Stimulated activated CD8-positive, alpha-beta memory T cell treated with anti-CD3 and anti-CD28 coated beads, Interleukin-15, amount 100 ng/mL, for 48 hours (primary cell): Measurements from ENCODE around the gene C2orf81.

Experiments used
- DNase-seq, 2 donors: peaks; one replicate each; pipeline ENCODE4 v3.0.0-alpha.2; 2020; ENCODE audit warnings: low read depth in 2 of 2

C2orf81 gene

DNA sequence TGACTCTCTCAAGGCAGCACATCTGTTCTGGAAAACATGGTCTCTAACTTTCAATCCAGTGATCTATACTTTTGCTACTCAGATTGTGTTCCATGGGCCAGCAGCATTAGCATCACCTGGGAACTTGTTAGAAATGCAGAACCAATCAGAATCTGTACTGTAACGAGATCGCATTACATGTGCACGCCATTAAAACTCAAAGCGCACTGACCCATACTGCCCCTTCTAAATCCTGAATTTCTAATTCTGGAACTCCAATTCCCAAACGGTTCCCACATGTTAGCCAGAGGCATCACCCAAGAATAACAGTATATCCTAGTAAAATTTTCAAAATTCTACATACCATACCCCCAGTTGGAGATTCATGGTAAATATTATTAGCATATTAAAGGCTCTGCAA, 30.8 kb downstream of the C2orf81 start:
- DNase-seq = no peak

DNA sequence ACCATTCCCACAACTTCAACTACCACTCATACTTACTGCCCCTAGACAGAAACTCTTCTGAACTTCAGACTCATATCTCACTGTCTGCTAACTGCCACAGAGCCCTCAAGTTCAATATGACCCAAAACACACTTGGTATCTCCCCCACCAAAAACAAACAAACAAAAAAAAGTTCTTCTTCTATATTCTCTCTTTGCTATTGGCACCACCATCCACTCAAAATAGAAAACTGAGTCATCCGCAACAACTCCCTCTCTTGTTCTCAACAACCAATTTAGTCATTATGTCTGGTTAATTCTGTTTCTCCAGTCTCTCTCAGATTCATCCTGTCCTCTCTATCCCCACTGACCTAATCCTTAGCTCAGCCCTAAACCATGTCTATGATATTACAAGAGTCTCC, 34.1 kb downstream of the C2orf81 start:
- DNase-seq = no peak

DNA sequence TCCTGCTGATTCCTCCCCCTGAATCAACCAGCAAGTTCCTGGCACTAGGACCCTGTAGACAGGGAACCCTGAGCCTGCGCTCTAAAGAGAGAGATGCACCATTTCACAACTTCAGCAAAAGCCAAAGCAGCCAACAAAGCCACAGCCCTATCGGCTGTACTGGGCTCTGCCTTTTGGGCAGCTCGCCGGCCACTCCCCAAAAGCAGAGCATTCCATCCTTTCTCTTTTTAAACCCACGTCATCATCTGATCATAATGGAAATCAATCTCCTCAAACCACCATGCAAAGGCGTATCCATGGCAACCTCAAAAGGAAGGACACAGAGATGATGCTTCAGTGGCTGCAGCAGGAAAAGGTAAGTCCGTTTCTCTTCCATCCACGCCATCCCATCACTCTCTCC, 36.0 kb downstream of the C2orf81 start:
- DNase-seq = no peak

DNA sequence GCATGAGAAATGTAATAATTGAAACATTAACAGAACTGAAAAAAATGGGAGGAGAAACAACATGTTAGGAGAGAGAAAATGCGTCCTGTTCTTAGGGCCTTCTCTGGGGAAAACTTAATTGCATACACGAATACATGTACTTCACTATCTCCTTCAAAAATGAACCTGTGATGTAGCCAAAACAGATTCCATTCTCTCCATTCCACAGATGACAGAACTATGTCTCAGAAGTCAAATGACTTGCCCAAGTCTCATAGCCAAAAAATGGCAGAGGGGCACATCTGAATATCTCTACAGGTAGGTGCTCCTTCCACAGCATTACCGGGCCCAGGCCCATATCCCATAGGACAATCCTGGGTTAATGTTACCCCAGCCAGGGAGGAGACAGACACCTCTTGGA, 37.4 kb downstream of the C2orf81 start:
- DNase-seq = no peak

DNA sequence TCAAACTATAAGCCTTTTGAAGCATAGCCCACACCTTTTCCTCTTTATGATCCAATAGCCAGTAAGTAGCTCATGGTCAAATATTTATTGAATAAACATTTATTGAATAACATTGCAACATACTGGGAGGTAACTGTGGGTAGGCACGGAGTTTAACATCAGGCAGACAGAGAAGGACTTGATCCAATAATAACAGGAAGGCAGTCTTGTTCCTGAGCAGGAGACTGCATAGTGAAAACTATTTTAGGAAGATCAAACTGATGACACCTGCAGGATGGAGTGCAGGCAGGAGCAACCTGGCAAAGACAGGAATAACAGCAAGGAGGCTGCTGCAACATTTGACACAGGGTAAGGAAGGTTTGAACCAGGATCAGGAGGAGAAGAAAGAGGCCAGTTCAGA, 38.2 kb downstream of the C2orf81 start:
- no peak for DNase-seq

DNA sequence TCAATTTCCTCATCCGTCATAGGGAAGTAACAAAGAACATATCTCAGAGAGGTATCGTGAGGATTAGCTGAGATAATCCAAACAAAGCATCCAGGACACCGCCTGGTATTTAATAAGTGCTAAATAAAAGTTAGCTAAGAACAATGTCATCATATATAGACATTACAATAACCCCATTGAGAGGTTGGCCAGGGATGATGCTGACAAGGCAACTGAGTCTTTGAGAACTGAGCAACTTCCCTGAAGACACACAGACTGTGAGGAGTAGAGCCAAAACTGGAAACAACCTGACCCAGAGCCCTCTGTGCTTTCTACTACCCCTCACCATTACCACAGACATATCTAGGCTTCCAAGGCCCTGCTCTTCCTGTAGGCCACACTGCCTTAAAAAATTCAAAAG, 39.7 kb downstream of the C2orf81 start:
- DNase-seq = no peak

DNA sequence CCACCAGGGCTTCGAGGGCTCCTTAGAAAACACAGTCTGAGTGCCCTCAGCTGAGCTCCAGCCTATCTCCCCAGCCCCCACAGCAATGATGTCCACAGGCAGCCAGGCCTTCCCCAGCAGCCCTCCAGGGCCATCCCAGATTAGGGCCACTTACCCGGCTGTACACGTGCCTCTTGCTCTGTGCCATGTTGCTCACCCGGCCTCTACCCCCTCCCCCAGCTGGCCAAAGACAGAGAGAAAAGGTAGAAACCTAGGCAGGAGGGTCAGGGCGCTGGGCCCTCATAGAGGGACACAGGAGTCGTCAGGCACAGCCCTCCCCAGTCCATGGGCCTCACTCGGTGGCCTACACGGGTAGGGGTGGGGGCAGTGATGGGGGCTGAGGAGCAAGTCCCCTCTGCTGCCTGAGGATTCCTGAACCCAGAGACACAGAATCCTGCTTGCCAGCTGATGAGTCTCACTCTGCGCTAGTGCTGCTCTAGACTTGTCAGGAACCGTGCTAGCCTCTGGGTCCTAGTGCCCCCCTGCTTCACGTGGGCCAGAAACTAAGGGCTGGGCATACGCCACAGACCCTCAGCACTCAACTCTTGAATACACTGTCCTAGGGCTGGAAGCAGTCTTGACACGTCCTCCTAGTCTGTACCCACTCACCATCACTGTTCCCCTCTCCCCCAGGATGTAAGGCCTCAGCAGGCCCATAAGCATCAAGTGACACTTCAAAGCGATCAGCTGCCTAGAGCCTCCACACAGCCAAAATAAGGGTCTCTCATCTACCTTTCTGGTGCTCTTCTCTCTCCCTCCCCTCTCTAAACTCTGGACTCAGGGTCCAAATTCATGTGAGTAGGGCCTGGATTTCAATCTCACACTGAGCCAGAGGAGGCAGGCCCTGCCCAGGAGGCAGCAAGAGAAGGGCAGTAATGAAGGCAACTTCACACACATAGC, 41.3 kb downstream of the C2orf81 start, which contains the start of gene DCTN1:
DCTN1 (minus strand) TSS at position 461 of the 939 bp plus-strand sequence; CDS start at position 187, 274 bp downstream.
- DNase-seq = no peak

DNA sequence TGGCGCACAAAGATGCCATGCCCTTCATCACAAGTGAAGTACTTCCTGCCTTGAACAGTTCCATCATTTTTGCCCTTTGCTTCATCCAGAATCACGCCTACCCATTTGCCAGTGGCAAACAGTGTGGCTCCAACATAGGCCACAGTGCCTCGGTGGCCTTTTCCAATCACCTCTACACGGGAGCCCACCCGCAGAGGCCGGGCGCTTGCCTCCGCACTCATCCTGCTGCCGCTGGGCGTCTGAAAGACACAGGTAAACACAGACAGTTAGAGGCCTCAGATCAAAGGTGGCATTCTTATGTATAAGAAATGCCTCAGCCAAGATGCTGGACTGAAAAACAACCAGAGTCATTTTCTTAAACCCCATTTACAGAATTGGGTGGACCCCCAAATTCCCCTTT, 43.4 kb downstream of the C2orf81 start:
- no peak for DNase-seq

DNA sequence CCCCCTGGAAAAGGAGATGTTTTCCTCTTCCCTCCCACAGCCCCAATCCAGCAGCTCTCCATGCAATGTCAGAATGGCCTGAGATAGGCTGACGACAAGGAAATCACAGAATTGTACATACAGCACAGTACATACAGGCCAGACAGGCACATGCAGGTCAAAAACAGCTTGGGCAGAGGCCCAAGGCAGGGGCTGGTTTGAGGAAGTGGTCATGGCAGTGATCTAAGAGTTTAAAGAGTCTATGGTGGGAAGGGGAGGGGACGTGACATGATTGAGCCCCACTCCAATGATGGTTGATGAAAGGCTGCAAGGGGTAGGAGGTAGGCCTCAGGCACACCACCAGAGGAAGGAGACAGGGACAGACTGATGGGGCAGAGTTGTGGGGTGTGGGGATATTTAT, 45.6 kb downstream of the C2orf81 start:
- DNase-seq = no peak

DNA sequence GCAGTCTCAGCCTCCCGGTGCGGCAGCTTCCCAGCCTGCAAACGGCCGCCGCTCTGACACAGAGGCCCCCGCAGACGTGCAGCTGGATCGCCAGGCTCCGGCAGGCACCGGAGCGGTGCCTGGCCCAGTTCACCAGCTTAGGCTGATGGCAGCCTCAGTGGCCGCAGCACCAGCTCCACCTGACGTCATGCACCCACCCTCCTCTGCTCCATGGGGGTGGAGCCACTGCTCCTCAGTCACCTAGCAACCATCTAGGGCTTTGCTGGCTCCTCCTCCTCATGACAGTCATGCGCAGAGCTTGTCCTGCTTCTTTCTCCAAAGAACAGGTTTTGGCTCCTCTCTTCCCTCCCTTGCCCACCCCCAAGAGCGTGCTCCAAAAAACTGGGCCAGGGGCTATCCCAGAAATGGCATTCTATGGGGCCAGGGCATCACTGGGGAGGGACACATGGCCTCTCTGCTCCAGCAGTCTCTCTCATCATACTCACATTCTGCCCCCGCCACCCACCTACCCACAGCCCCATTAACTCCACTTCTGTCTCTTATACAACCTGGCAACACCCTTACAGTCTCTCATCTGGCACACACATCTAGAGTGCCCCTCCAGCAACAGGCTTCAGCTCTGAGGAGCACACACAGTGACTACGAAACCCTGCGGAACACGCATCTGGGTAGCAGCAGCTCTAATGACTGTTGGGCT, 46.8 kb downstream of the C2orf81 start:
- DNase-seq = no peak

DNA sequence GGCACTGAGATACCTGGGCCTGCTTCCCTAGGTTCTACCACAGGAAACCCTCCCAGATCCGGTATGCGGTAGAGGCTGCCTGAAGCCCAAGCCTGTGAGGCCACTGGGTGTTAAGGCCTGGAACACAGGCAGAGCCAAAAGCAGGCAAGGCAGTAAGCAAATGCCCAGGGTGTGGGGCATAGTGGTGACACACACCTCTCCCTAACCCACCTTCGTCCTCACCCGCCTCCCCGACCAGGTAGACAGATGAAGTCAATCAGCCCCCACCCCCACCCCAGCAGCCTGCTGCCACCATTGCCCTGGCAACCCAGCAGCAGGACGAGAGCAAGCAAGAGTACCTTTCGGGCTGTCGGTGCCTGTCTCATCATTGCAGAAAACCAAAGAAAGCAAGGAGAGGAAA, 47.4 kb downstream of the C2orf81 start:
- no peak for DNase-seq

DNA sequence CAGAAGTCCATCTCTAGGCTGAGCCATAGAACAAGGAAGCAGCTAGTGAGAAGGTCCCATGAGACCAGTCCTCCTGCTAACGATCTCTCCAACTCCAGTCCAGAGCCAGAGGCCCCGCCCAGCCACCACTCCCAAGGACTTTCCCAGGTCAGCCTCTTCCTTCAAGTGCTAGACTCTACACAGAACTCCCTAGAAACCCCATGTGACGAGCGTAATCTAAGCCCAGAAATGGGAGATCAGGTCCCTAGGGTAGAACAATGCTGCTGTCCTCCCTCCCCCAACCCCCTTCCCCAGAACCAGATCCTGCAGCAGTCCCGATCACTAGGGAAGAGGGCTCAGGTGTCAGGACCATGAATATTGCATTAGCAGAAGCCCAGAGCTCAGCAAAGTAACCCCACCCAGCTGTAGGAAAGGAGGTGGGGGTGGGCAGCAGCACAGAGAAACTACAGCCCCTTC, 48.2 kb downstream of the C2orf81 start:
- DNase-seq = no peak

DNA sequence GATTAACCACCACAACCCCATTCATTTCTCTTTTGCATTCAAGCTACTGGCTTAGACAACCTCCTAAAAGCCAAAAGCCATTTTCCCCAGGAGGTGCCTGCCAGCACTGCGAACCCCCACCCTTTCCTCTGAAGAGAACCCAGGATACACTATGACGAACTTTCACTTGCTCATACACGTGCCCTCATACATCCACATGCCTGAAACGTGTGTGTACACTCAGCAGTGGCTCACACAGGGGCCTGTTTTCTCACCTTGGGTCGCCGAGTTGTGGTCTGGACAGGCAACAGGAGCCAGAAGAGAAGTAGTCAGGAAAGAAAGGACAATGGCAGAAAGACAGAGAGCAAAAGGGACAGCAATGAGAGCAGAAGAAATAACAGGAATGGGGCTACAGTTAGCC, 48.7 kb downstream of the C2orf81 start:
- no peak for DNase-seq

DNA sequence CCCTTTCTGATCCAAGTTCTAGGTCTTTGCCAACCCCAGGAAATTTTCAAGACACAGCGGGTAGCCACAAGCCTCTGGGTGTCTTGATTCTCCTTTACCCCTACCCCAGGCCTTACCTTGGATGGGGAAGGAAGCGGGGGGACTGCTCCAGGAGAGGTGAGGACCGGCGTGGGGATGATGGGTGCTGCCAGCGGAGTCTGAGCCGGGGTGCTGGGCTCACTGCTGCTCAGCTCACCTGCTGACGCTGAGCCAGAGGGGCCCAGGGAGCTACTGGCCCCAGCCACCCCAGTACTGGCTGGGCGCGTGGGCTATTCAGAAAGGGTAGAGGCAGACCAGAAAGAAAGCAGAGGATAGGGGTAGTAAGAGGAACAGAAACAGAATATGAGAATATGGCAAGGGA, 50.0 kb downstream of the C2orf81 start:
- DNase-seq = no peak

DNA sequence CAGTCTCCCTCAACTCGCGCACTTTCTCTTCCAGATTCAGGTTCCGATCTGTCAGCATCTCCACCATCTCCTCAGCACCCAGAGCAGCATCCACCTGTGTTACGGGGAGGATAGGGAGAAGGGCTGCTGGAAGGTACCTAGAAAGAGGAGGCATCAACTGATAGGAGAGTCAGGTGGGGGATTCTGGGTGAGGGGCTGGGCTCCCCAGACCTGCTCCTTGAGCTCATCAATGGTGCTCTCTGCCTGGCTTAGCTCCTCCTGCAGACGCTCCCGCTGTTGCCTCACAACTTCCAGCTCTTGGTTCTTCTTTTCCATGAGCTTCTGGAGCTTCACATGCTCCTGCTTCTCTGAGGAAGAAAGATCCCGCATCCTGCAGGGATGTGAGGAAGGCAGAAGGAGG, 51.4 kb downstream of the C2orf81 start:
- DNase-seq = no peak

DNA sequence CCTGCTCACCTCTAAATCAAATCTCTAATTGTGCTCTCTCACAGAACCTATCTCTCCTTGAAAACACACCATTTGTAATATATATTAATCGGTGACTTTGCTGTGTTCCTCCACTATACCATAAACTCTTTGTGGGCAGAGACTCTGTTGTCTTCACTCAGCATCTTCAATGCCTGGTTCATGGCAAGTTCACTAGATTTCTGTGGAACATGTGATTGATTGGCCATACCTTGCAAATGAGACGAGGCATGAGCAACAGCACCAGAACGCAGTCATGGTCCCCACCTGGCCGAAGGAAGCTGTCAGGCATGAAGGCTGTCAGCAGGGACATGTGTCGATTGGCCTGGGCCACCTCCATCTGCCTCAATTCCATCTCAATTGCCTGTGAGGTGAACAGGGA, 52.9 kb downstream of the C2orf81 start:
- no peak for DNase-seq

DNA sequence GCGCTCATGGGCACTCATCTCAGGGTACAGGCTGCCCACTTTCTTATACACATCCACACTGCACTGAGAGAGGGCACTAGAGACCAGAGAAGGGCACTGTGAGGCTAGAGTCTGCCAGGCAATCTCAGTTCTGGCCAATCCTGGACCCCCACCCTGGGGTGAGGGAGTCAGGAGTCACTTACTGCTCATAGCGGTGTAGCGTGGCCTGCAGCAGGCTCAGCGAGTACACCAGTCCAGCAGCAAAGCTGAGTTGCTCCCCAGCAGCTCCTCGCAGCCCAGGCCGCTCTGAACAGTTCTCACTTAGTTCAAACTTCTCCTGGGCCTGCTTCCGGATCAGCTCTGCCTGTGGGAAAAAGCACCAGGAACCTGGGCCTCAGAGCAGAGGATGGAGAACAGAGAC, 53.6 kb downstream of the C2orf81 start:
- no peak for DNase-seq

DNA sequence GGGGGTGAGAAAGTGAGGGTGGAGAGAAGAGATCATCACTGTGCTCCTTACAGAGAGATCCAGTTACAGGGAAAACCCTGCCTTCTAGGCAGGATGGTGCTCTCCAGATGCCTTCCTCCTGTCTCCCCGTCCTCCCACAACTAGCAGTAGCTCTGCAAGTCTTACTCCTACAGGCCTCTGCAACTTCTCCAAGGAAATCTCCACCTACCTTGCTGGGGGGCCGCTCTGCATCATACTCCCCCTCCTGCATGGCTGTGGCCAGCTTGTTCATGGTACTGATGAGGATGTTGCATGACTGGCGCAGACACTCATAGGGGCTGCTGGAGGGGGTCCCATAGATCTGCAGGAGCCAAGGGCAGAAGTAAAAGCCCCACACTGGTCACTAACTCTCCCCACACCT, 55.4 kb downstream of the C2orf81 start:
- no peak for DNase-seq

DNA sequence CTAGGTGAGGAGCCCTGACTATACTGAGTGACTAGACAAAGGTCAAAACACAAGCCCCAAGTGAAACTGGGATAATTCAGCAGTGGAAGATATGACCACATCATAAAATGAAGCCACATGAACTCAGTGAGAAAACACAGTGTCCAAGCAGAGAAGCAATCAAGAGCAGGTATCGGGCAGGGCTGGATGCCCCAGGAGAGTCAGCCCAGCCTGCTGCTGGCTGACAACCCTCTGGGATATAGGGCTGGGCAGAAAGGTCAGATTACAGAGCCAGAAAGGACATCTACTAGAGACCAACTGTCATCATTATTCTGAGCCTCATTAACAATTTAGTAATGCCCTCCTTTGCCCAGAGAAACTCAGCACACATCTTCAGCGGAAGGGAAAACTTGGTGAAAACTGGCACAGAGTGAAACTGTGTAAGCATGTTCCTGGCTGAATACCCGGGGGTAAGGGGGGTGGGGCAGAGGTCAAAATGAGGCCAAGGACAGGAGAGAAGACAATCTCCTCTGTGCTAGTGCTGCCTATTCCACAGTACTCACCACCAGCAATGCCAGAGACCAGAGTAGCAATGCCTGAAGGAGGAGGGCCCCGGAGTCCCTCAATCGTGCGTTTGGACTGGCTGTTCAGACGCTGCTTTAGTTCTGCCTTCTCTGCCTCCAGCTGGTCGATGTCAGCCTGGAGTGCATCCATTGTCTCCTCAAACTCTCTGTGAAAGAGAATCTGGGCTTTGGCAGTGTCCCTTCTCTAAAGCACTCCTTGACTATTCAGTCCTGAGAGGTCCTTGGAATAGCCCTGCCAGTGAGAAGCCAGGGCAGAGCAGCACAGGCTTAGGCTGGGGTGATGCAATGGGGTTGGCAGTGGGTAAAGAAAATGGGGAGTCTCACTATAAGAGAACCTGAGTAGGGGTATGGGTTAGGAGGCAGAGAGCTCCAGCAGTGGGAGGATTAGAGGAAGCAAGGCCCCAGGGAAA, 56.6 kb downstream of the C2orf81 start:
- DNase-seq = no peak
